Mesodermal cell (in vitro differentiated cells): Measurements from ENCODE around the gene FAM47C. TPM values are rescaled to one million over a fixed set of nuclear protein-coding genes. Genes with fewer than 3 reads are reported as not detected.
A peak's percentile ranks its signal among the peaks of the same experiment; 100 is the strongest.
"Not testable (repeated sequence)": the region's sequence is repeated elsewhere in the genome, so short reads cannot be mapped to it uniquely, and the experiment has no call there.

Experiments
- H3K27ac ChIP-seq: 2 replicates; pipeline ENCODE4 v1.7.0; 2013; ENCODE audit warnings: mild to moderate bottlenecking, low read depth, low read length, moderate library complexity; ENCODE audit not compliant: severe bottlenecking
- H3K36me3 ChIP-seq: 2 replicates; pipeline ENCODE4 v1.7.1; 2013; ENCODE audit warnings: mild to moderate bottlenecking, low read length, moderate library complexity; ENCODE audit not compliant: control insufficient read depth, insufficient read depth
- H3K4me1 ChIP-seq: one replicate; pipeline ENCODE4 v1.7.1; 2013; ENCODE audit warnings: mild to moderate bottlenecking, low read length; ENCODE audit not compliant: insufficient read depth, control insufficient read depth, poor library complexity, severe bottlenecking
- H3K4me3 ChIP-seq: 2 replicates; pipeline ENCODE4 v1.7.0; 2013; ENCODE audit warnings: low read length, control low read depth, mild to moderate bottlenecking; ENCODE audit not compliant: insufficient read depth, poor library complexity, severe bottlenecking; ENCODE audit errors: extremely low read depth
- H3K9me3 ChIP-seq: 2 replicates; pipeline ENCODE4 v1.7.1; 2013; ENCODE audit warnings: mild to moderate bottlenecking, low read length, moderate library complexity; ENCODE audit not compliant: control insufficient read depth
- WGBS, 2 experiments: methylation state at CpG; one replicate each; pipeline ENCODE4 v1.1.5; 2013; ENCODE audit warnings: missing lambda C conversion rate in 2 of 2; ENCODE audit not compliant: insufficient coverage in 2 of 2; 5-methylcytosine and 5-hydroxymethylcytosine counted together
- polyA plus RNA-seq, 2 experiments: library from polyadenylated mRNA; stranded (reverse); fragments of 50-300 nt; gene quantifications; one replicate each; pipeline ENCODE4 v1.2.3, GENCODE V29; 2013

Gene FAM47C
- not detected for polyA plus RNA-seq (2013, experiment 1 of 2)
- not detected for polyA plus RNA-seq (2013, experiment 2 of 2)

DNA sequence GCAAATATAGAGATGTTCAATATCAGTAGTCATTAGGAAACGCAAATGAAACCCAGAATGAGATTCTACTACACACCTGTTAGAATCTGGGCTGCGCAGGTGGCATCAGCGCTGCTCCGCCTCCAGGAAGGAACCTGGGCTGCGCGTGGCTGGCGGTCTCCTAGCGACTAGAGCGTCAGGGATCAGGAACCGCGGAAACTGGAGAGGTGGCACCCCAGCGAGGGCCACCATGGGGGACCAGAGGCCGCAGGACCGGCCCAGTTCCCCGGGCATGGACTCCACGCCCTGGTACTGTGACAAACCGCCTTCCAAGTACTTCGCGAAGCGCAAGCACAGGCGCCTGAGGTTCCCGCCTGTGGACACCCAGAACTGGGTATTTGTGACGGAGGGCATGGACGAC, at the start of gene FAM47C:
FAM47C (plus strand) TSS at position 185 of the 400 bp plus-strand sequence; CDS start at position 230, 45 bp downstream.
- H3K9me3 ChIP-seq, H3K36me3 ChIP-seq, H3K27ac ChIP-seq, H3K4me3 ChIP-seq, H3K4me1 ChIP-seq: not testable (repeated sequence)
- WGBS, 2 experiments: 96 to 99% methylated on average over 8 to 9 of the region's 24 CpGs

DNA sequence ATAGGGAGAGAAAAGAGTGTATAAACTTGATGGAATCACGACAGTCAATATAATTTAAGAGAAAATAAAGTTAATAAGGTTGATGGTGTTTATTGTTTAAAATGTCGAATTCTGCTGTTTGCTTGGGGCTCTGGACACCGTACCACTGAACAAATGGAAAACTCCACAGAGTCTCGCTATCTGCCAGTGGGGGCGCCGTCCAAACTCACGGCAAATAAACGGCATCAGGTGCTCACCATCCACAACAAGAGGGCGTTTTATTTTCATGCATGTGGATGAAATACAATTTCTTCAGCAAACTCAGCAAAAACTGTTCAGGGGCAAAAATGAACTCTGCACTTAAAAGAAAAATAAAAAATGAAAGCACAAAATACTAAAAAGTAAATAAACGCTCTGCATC, 46.6 kb upstream of the FAM47C start:
- H3K9me3 ChIP-seq: no peaks in the 10 kb centered on the region
- H3K4me3 ChIP-seq: no peak overlapping the region
- WGBS, 2 experiments: 100% methylated on average over 1 of the region's 10 CpGs
- H3K27ac ChIP-seq: no peak overlapping the region
- H3K4me1 ChIP-seq: no peaks in the 10 kb centered on the region
- H3K36me3 ChIP-seq: no peaks in the 10 kb centered on the region

DNA sequence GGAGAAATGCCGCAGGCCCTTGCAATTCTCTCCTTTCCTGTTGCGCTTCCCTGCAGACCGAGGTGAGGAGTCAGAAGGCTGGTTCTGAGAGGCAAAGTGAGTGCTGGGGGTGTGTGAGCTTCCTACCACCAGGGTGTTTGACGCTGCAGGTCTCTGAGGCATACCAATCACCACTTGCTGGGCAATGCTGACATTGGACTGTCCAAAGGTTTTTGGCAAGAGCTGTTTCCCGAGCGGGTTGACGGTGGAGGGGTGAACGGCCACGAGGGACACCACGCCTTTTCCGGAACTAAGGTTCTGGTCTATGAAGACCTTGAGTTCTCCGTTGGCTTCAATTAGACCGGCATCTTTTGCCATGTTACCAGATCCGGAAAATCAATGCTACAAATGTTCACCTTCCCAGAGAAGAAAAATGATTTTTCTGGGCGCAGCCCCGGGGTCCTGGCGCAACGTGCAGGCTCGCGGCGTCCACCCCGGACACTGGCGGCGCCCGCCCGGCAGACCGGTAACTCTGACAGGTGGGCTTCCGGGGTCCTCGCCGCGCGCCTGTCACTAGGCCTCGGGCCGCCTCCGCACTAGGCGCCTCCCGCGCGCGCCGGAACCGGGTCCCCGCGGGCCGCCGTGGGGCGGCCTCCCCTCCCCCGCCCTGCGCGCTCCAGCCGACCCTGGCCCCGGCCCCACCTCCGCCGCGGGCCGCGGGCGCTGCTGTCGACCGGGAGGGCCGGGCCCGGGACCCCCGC, 44.9 kb upstream of the FAM47C start:
- Histone ChIP-seq H3K27ac (no peak overlapping the region), H3K36me3 (no peaks in the 10 kb centered on the region), H3K9me3 (no peaks in the 10 kb centered on the region), H3K4me1 (no peaks in the 10 kb centered on the region), H3K4me3 (peak overlapping the region; percentile 8)
- 10 to 25% methylated on average over 7 to 18 of the region's 63 CpGs for WGBS, 2 experiments

DNA sequence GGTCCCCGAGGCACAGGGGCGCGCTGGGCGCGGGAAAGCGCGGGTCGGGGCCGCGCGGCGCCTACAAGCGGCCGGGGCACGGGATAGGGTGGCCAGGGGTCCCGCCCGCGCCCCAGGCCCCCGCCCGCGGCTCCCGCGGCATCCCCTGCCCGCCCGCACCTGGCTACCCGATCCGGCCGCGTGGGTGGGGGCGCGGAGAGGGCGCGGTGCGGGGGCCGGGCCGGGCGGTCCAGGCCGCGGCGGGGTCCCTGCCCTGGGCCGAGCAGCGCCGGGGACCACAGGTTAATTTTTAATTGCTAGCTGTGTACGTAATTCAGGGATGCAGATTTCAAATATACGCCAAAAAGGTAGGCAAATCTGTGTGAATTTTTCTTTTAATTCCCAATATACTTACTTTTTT, 44.3 kb upstream of the FAM47C start:
- Histone ChIP-seq H3K9me3 (no peaks in the 10 kb centered on the region), H3K36me3 (no peaks in the 10 kb centered on the region), H3K4me3 (peak overlapping the region; percentile 8), H3K27ac (no peak overlapping the region), H3K4me1 (no peaks in the 10 kb centered on the region)
- WGBS, 2 experiments: no CpG with 5 or more reads among the region's 45 CpGs

DNA sequence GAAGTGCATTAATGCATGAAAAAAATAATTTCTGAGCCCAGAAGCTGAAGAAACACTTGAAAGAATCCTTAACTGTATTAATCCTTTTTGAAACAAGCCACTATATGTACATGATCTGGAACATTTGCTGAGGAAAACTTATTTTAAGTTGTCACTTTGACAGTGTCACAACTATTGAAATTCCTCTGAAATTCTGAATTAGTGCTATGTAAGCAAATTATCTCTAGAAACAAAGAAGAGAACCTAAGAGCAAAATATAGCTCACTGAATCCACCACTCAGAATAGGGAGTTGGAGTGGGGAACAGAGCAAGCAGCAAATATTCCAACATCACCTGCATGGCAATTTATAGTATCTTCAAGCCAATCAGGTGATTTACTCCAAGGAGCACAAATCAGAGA, 34.6 kb upstream of the FAM47C start:
- Histone ChIP-seq H3K27ac (no peak overlapping the region), H3K4me1 (no peaks in the 10 kb centered on the region), H3K9me3 (no peaks in the 10 kb centered on the region), H3K4me3 (no peak overlapping the region), H3K36me3 (no peaks in the 10 kb centered on the region)

DNA sequence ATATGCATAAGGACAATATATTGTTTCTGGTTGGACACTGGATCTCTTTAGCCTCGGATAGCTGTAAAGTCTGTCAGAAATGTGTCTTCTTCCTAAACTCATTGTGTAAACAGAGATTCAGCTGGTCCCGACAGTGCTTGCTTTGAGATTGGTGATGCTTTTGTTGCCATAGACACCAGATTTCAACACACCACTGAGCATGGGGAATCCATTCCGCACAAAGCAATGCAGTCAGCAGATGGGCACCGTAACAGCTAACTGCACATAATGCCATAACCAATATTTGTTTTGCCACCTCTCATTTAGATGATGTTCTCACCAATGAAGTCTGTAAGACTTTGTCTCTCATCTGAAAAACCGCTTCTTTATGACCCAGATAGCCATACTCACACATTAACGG, 33.3 kb upstream of the FAM47C start:
- H3K27ac ChIP-seq: no peak overlapping the region
- no CpG with 5 or more reads among the region's 6 CpGs for WGBS, 2 experiments
- no peak overlapping the region for H3K4me3 ChIP-seq
- H3K36me3 ChIP-seq: no peaks in the 10 kb centered on the region
- H3K9me3 ChIP-seq: no peaks in the 10 kb centered on the region
- H3K4me1 ChIP-seq: no peaks in the 10 kb centered on the region

GRCh38 chrX:36978886-36979285, 29.3 kb upstream of the FAM47C start:
- no peak overlapping the region for H3K4me3 ChIP-seq
- whole genome bisulfite sequencing, 2 experiments: no CpG with 5 or more reads among the region's 2 CpGs
- no peaks in the 10 kb centered on the region for H3K36me3 ChIP-seq
- H3K4me1 ChIP-seq: no peaks in the 10 kb centered on the region
- no peak overlapping the region for H3K27ac ChIP-seq
- H3K9me3 ChIP-seq: no peaks in the 10 kb centered on the region

- H3K36me3 ChIP-seq: no peaks in the 10 kb centered on the region
- H3K9me3 ChIP-seq: no peaks in the 10 kb centered on the region
- no peak overlapping the region for H3K4me3 ChIP-seq
- no peaks in the 10 kb centered on the region for H3K4me1 ChIP-seq
- H3K27ac ChIP-seq: no peak overlapping the region
- no CpG with 5 or more reads among the region's 3 CpGs for WGBS, 2 experiments
These were observed 24.3 kb upstream of the FAM47C start for GRCh38 chrX:36983831-36984230.

DNA sequence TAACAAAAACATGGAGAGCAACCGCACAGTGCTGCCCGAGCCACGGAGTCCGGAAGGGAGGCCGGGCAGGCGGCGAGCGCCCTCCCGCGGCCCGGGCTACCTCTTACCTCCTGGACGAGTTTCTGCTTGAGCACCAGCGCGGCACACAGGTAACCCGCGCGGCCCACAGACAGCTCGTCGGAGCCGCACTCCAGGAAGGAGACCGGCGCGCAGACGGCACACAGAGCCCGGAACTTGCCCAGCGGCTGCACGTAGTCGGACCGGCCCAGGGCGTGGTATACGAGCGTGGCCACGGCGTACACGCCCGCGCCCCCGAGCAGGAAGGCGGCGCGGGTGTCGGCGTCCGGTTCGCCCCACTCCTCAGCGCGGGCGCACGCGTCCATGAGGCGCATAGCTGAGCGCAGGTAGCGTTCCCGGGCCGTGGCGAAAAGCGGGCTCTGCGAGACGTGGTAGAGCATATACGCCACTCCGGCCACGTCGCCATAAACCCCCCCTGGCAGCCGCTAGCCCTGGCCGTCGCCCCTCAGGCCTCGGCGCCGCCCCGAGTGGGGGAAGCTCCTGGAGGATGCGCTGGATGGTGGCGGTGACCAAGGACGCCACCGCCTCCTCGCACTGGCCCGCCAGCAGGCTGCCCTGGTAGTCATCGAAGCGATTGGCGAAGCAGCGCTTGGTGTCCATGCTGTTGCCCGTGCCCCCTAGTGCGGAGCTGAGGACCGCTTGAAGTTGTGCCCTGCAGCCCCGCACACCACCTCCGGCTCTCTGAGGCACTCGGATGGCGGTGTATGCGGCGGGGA, 22.6 kb upstream of the FAM47C start:
- not testable (repeated sequence) for H3K4me1 ChIP-seq, H3K9me3 ChIP-seq, H3K36me3 ChIP-seq, H3K27ac ChIP-seq
- peak overlapping the region; percentile 24 for H3K4me3 ChIP-seq
- WGBS, 2 experiments: 1 to 2% methylated on average over 9 to 15 of the region's 89 CpGs

GRCh38 chrX:36986231-36986630, 21.9 kb upstream of the FAM47C start:
- H3K36me3 ChIP-seq: no peaks in the 10 kb centered on the region
- peak overlapping the region; percentile 24 for H3K4me3 ChIP-seq
- 6% methylated on average over 7 of the region's 34 CpGs; no CpG with 5 or more reads in 1 of the 2 experiments for WGBS, 2 experiments

DNA sequence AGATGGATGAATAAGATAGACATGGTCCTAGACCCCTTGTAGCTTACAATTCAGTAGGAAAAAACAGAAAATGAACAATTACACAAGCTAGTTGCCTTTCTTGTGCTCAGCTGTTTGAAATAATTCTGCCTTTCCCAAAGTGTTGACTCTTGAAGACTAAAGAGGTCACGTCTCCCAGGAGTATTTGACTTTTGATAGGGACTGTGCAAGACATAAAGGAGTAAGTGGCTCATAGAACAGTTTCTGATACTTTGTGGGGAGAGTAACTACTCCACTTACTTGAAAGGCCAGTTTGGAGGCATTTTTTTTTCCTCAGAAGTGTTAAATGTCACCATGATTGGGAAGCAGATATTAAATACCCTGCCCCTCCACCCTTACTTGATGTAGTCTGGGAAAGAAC, 21.0 kb upstream of the FAM47C start:
- not testable (repeated sequence) for H3K9me3 ChIP-seq, H3K36me3 ChIP-seq, H3K4me1 ChIP-seq, H3K4me3 ChIP-seq, H3K27ac ChIP-seq
- no CpG with 5 or more reads among the region's 1 CpG for WGBS, 2 experiments

More at GRCh38 chrX:36986231-36986630, 21.9 kb upstream of the FAM47C start:
- Histone ChIP-seq H3K9me3 (no peaks in the 10 kb centered on the region), H3K4me1 (no peaks in the 10 kb centered on the region), H3K27ac (no peak overlapping the region)
